ENCODE data around the gene GALNT10. TPM values are rescaled to one million over a fixed set of nuclear protein-coding genes. Genes with fewer than 3 reads are reported as not detected.

Gene GALNT10
- total RNA-seq, 1 experiment from 2014 or later = 23.4 TPM

GRCh38 chr5:154370813-154371212, 180.3 kb downstream of the GALNT10 start:
- H3K4me1 ChIP-seq = peaks cover 9% of the 10 kb centered on the region; the same call in 1 of the 2 replicates
- H3K4me3 ChIP-seq (ENCODE audit: low read depth, low read length) = no peak overlapping the region
- TF ChIP-seq CTCF (IDR thresholded peaks at IDR 0.05; ENCODE audit: insufficient read depth in 1 of 2, low read depth in 1 of 2, low read length in 1 of 2, severe bottlenecking in 1 of 2, unreplicated experiment in 1 of 2) = no peak
- Mint-ChIP-seq H3K27me3 (ENCODE audit: insufficient read depth, unreplicated experiment) (no peaks in the 10 kb centered on the region), H3K4me3 (ENCODE audit: unreplicated experiment) (no peak overlapping the region), H3K36me3 (ENCODE audit: insufficient read depth, unreplicated experiment) (no peaks in the 10 kb centered on the region), H3K4me1 (ENCODE audit: low read depth, unreplicated experiment) (peaks cover 10% of the 10 kb centered on the region), H3K9me3 (ENCODE audit: unreplicated experiment) (no peaks in the 10 kb centered on the region), H3K27ac (ENCODE audit: unreplicated experiment) (no peak overlapping the region)
- no peak for DNase-seq
- no peaks in the 10 kb centered on the region for H3K9me3 ChIP-seq
- BruUV-seq (replicated peaks) = no TSS peak
- CTCF ChIA-PET = no interaction called here
- H3K27me3 ChIP-seq (replicated peaks; ENCODE audit: control insufficient read depth, insufficient read depth, low read length) = no peaks in the 10 kb centered on the region
- POLR2A ChIA-PET = no interaction called here
- H3K36me3 ChIP-seq (ENCODE audit: control insufficient read depth, insufficient read depth, low read length) = no peaks in the 10 kb centered on the region
- intact Hi-C loops (cut with micrococcal nuclease; ENCODE audit: unreplicated experiment) = no loop called here

- no peak overlapping the region for H3K27ac Mint-ChIP-seq (ENCODE audit: unreplicated experiment)
- BruUV-seq (replicated peaks) = no TSS peak
- H3K36me3 ChIP-seq (ENCODE audit: control insufficient read depth, insufficient read depth, low read length) = no peaks in the 10 kb centered on the region
- peaks cover 9% of the 10 kb centered on the region; the same call in 1 of the 2 replicates for H3K4me1 ChIP-seq
- intact Hi-C loops (cut with micrococcal nuclease; ENCODE audit: unreplicated experiment) = no loop called here
- no peak for TF ChIP-seq CTCF (IDR thresholded peaks at IDR 0.05; ENCODE audit: insufficient read depth in 1 of 2, low read depth in 1 of 2, low read length in 1 of 2, severe bottlenecking in 1 of 2, unreplicated experiment in 1 of 2)
- no peaks in the 10 kb centered on the region for H3K9me3 ChIP-seq
- H3K9me3 Mint-ChIP-seq (ENCODE audit: unreplicated experiment) = no peaks in the 10 kb centered on the region
- DNase-seq = no peak
- no peaks in the 10 kb centered on the region for H3K36me3 Mint-ChIP-seq (ENCODE audit: insufficient read depth, unreplicated experiment)
- CTCF ChIA-PET = interaction anchor here (0.7 kb wide), 1 partner anchor 321 kb away, joined by 5 read pairs; no protein-coding TSS in a partner anchor
- H3K27me3 ChIP-seq (replicated peaks; ENCODE audit: control insufficient read depth, insufficient read depth, low read length) = no peaks in the 10 kb centered on the region
- H3K4me3 Mint-ChIP-seq (ENCODE audit: unreplicated experiment) = no peak overlapping the region
- H3K27me3 Mint-ChIP-seq (ENCODE audit: insufficient read depth, unreplicated experiment) = no peaks in the 10 kb centered on the region
- POLR2A ChIA-PET = no interaction called here
- H3K4me1 Mint-ChIP-seq (ENCODE audit: low read depth, unreplicated experiment) = peaks cover 10% of the 10 kb centered on the region
- H3K4me3 ChIP-seq (ENCODE audit: low read depth, low read length) = no peak overlapping the region
These were observed 181.2 kb downstream of the GALNT10 start for GRCh38 chr5:154371687-154372086.

- Mint-ChIP-seq H3K36me3 (ENCODE audit: insufficient read depth, unreplicated experiment) (no peaks in the 10 kb centered on the region), H3K4me1 (ENCODE audit: low read depth, unreplicated experiment) (peaks cover 10% of the 10 kb centered on the region), H3K27ac (ENCODE audit: unreplicated experiment) (no peak overlapping the region), H3K4me3 (ENCODE audit: unreplicated experiment) (no peak overlapping the region), H3K9me3 (ENCODE audit: unreplicated experiment) (no peaks in the 10 kb centered on the region), H3K27me3 (ENCODE audit: insufficient read depth, unreplicated experiment) (no peaks in the 10 kb centered on the region)
- TF ChIP-seq CTCF (IDR thresholded peaks at IDR 0.05; ENCODE audit: insufficient read depth in 1 of 2, low read depth in 1 of 2, low read length in 1 of 2, severe bottlenecking in 1 of 2, unreplicated experiment in 1 of 2) = no peak
- CTCF ChIA-PET = no interaction called here
- intact Hi-C loops (cut with micrococcal nuclease; ENCODE audit: unreplicated experiment) = no loop called here
- H3K36me3 ChIP-seq (ENCODE audit: control insufficient read depth, insufficient read depth, low read length) = no peaks in the 10 kb centered on the region
- H3K9me3 ChIP-seq = no peaks in the 10 kb centered on the region
- BruUV-seq (replicated peaks) = no TSS peak
- no peak overlapping the region for H3K4me3 ChIP-seq (ENCODE audit: low read depth, low read length)
- no peaks in the 10 kb centered on the region for H3K27me3 ChIP-seq (replicated peaks; ENCODE audit: control insufficient read depth, insufficient read depth, low read length)
- H3K4me1 ChIP-seq = peaks cover 9% of the 10 kb centered on the region; the same call in 1 of the 2 replicates
- no peak for DNase-seq
- POLR2A ChIA-PET = no interaction called here
These were observed 182.1 kb downstream of the GALNT10 start for GRCh38 chr5:154372661-154373060.
